K562 (cell line): ENCODE data around the gene IL10. TPM values are rescaled to one million over a fixed set of nuclear protein-coding genes. Genes with fewer than 3 reads are reported as not detected.

Source experiments
- ATAC-seq: fragments of 200-7000 bp; cut with Tn5 transposase; 3 replicates; pipeline ENCODE4 v1.9.1; 2020; ENCODE audit warnings: moderate library complexity
- BruUV-seq: library from RNA; stranded (reverse); fragments of 400-500 nt; replicated peaks from 2 replicates; lab custom pipeline; 2021; lab: Mats Ljungman, UMichigan
- CTCF ChIA-PET: fragments of 300-600 bp; formaldehyde crosslinking; extraction: SDS; loops from one replicate; lab custom pipeline; 2021; ENCODE audit warnings: low intra/inter-chr PET ratio; lab: Yijun Ruan, JAX
- POLR2A ChIA-PET: fragments of 300-600, 350-650 bp; sonication (Branson Sonifier 250); formaldehyde crosslinking; extraction: SDS; loops from one replicate; lab custom pipeline; 2021; ENCODE audit warnings: antibody characterized with exemption, inconsistent platforms; lab: Yijun Ruan, JAX
- DNase-seq, 4 experiments: peaks; one replicate each; pipeline versions ENCODE4 v3.0.0 to v3.0.0-alpha.2; 2011 to 2018; ENCODE audit warnings: low spot score in 3 of 4, mixed read lengths in 3 of 4; ENCODE audit errors: extremely low read depth in 1 of 4
- FAIRE-seq: peaks from 2 replicates; lab custom pipeline; 2011; peaks lifted over from hg19 to GRCh38; lab: Jason Lieb, UNC
- H2AFZ ChIP-seq: 2 replicates; pipeline ENCODE4 v1.6.0; 2011; ENCODE audit warnings: low read depth, low read length, control low read depth, inconsistent platforms
- H3K27ac ChIP-seq: fragments of 200-600 bp; 3 replicates; pipeline ENCODE4 v1.8.0; 2011; ENCODE audit warnings: low read depth, mild to moderate bottlenecking, control low read depth, inconsistent platforms, low read length, moderate library complexity, mixed read lengths; ENCODE audit errors: extremely low read depth
- H3K27me3 ChIP-seq, 2 experiments: fragments of 300-600 bp in 1 of 2; 2 replicates in 1 of 2; 3 replicates in 1 of 2; pipeline versions ENCODE4 v1.6.0 to v1.8.0; 2011; ENCODE audit warnings: inconsistent platforms in 2 of 2, low read length in 2 of 2, mild to moderate bottlenecking in 1 of 2, mixed read lengths in 1 of 2, moderate library complexity in 1 of 2; ENCODE audit not compliant: control insufficient read depth in 2 of 2, insufficient read depth in 2 of 2
- H3K36me3 ChIP-seq: fragments of 300-600 bp; 3 replicates; pipeline ENCODE4 v1.8.0; 2011; ENCODE audit warnings: mild to moderate bottlenecking, low read length, inconsistent platforms; ENCODE audit not compliant: control insufficient read depth, insufficient read depth
- H3K4me1 ChIP-seq, 2 experiments: fragments of 200-600 bp in 1 of 2; replicated peaks in 1 of 2; 2 replicates in 1 of 2; 3 replicates in 1 of 2; pipeline versions ENCODE4 v1.5.1 to v1.8.0; 2011; ENCODE audit warnings: inconsistent platforms in 2 of 2, low read length in 2 of 2, mild to moderate bottlenecking in 1 of 2, mixed read lengths in 1 of 2, moderate library complexity in 1 of 2; ENCODE audit not compliant: control insufficient read depth in 2 of 2, insufficient read depth in 2 of 2
- H3K4me2 ChIP-seq: 2 replicates; pipeline ENCODE4 v1.6.1; 2011; ENCODE audit warnings: low read length, control low read depth, inconsistent platforms, mixed read lengths; ENCODE audit not compliant: insufficient read depth
- H3K4me3 ChIP-seq: fragments of 200-600 bp; sonication (generic), shearing (Covaris generic); 2 replicates; pipeline ENCODE4 v1.5.1; 2016; ENCODE audit warnings: control low read depth, inconsistent platforms
- H3K79me2 ChIP-seq: fragments of 200-600 bp; 3 replicates; pipeline ENCODE4 v1.8.0; 2011; ENCODE audit warnings: low read length, inconsistent platforms; ENCODE audit not compliant: control insufficient read depth, insufficient read depth
- H3K9ac ChIP-seq, 2 experiments: 2 replicates each; pipeline versions ENCODE4 v1.6.0 to v1.6.1; 2011; ENCODE audit warnings: low read depth in 2 of 2, low read length in 2 of 2, control low read depth in 1 of 2, inconsistent platforms in 1 of 2, mild to moderate bottlenecking in 1 of 2, mixed read lengths in 1 of 2; ENCODE audit not compliant: insufficient read depth in 1 of 2
- H3K9me1 ChIP-seq: one replicate; pipeline ENCODE4 v1.6.0; 2011; ENCODE audit warnings: inconsistent platforms, mild to moderate bottlenecking, low read length, moderate library complexity; ENCODE audit not compliant: control insufficient read depth, insufficient read depth
- H3K9me3 ChIP-seq: replicated peaks from 2 replicates; pipeline ENCODE4 v1.5.1; 2011; ENCODE audit warnings: low read depth, low read length, inconsistent platforms; ENCODE audit not compliant: control insufficient read depth, insufficient read depth
- H4K20me1 ChIP-seq: replicated peaks from 2 replicates; pipeline ENCODE4 v1.6.1; 2011; ENCODE audit warnings: low read length, inconsistent platforms, mixed read lengths; ENCODE audit not compliant: control insufficient read depth, insufficient read depth
- BRF2 ChIP-seq: IDR thresholded peaks from 3 replicates; pipeline ENCODE4 v1.6.1; 2011; ENCODE audit warnings: borderline replicate concordance, mild to moderate bottlenecking; ENCODE audit not compliant: insufficient read length, insufficient read depth
- ZNF449 ChIP-seq: fragments of 250-450 bp; sonication (Bioruptor Pico); IDR thresholded peaks from 2 replicates; pipeline ENCODE4 v1.8.0; 2022; ENCODE audit warnings: moderate library complexity, mild to moderate bottlenecking, inconsistent platforms
- WGBS: fragments of 100-300 bp; shearing (Covaris generic); methylation state at CpG from one replicate; pipeline ENCODE4 v1.1.6; 2016; ENCODE audit warnings: low coverage, mixed read lengths; ENCODE audit not compliant: insufficient coverage; ENCODE audit errors: missing lambda C conversion rate; 5-methylcytosine and 5-hydroxymethylcytosine counted together
- in situ Hi-C: fragments of 300-500 bp; cut with MboI; formaldehyde crosslinking; loops from 4 replicates; pipeline ENCODE4 v1.15.0; 2018; ENCODE audit warnings: inconsistent platforms, mixed read lengths
- intact Hi-C: fragments of 100-400 bp; cut with micrococcal nuclease; formaldehyde crosslinking; loops from 2 replicates; pipeline ENCODE4 v1.14.2; 2022
- polyA plus RNA-seq, 8 experiments: library from polyadenylated mRNA; depleted of rRNA in 4 of 8; stranded (reverse) in 5 of 8; unstranded in 3 of 8; fragments of >200 nt; fragmentation: Nextera tagmentation in 2 of 8; fragmentation: Illumina TruSeq in 1 of 8; extraction: Ambion mirVana in 2 of 8; extraction: Trizol in 1 of 8; gene quantifications; 2 replicates each; pipeline versions ENCODE4 v1.2.1 to v1.2.3, GENCODE V29; 2011 to 2014; ENCODE audit warnings: inconsistent platforms in 1 of 8, missing spikeins in 1 of 8
- total RNA-seq, 7 experiments: library from RNA; depleted of rRNA in 6 of 7; stranded (reverse); fragments of >200 nt in 6 of 7; fragmentation: Illumina TruSeq in 2 of 7; extraction: Trizol in 2 of 7; gene quantifications; 2 replicates each; pipeline versions ENCODE4 v1.2.1 to v1.2.3, GENCODE V29; 2011 to 2021; ENCODE audit warnings: low replicate concordance in 1 of 7

IL10 gene
- total and polyA plus RNA-seq, 9 of the 15 experiments (the other 6 are each of a cell fraction or from before 2014, with no cell fraction given) = 0.29 TPM; not detected in 8

- Histone ChIP-seq H3K27ac (no peak overlapping the region), H3K79me2 (no peaks in the 10 kb centered on the region)
- TF ChIP-seq BRF2 (no peak), ZNF449 (CRISPR knock-in tag) (no peak)
- TF ChIP-seq, all 486 proteins: peak for 0
- DNase-seq (no peak), ATAC-seq (no peak), FAIRE-seq (no peak)
- H3K9me3 ChIP-seq = peaks cover 8% of the 10 kb centered on the region; the same call in 1 of the 2 replicates
- ChIA-PET POLR2A (no interaction called here), CTCF (no interaction called here)
- no peak overlapping the region for H3K4me3 ChIP-seq
- 7% methylated on average over 2 of the region's 2 CpGs for WGBS
- no peak overlapping the region for H2AFZ ChIP-seq
- H3K9me1 ChIP-seq = no peaks in the 10 kb centered on the region
- intact Hi-C loops (loop anchor here (10.0 kb wide), 1 partner anchor 262 kb away; no protein-coding TSS in a partner anchor), in situ Hi-C loops (no loop called here)
- no peak overlapping the region for H3K4me2 ChIP-seq
- no TSS peak for BruUV-seq
- no peaks in the 10 kb centered on the region for H4K20me1 ChIP-seq
- no peaks in the 10 kb centered on the region for H3K27me3 ChIP-seq
- H3K4me1 ChIP-seq = peaks cover 0 to 29% of the 10 kb centered on the region in 2 experiments; a peak in 4 of 5 replicates
- no peak overlapping the region for H3K9ac ChIP-seq
- H3K36me3 ChIP-seq = no peaks in the 10 kb centered on the region
These were observed 40.2 kb upstream of the IL10 start for GRCh38 chr1:206812471-206812870.
